GM12892 (cell line): ENCODE data around the gene LYRM4.

Experiments used
- POLR2A ChIP-seq: IDR thresholded peaks from 2 replicates; pipeline ENCODE4 v1.6.1; 2011; ENCODE audit warnings: low read depth, low read length, control low read depth
- POLR2AphosphoS5 ChIP-seq: IDR thresholded peaks from 2 replicates; pipeline ENCODE4 v1.6.1; 2011; ENCODE audit warnings: low read depth, low read length, control low read depth

GRCh38 chr6:5250911-5251310, 9.8 kb downstream of the LYRM4 start:
- TF ChIP-seq POLR2AphosphoS5 (no peak), POLR2A (no peak)
